Endothelial cell of umbilical vein (primary cell): ENCODE data around the gene ACE.

Source experiments
- CTCF ChIP-seq, 2 donors: IDR thresholded peaks; 1 replicate in 1 of 2; 2 replicates in 1 of 2; pipeline ENCODE4 v1.5.1; 2011; ENCODE audit warnings: low read length in 2 of 2, mild to moderate bottlenecking in 2 of 2, moderate library complexity in 2 of 2, control low read depth in 1 of 2, inconsistent platforms in 1 of 2, low read depth in 1 of 2; ENCODE audit not compliant: insufficient read depth in 1 of 2; ENCODE audit errors: extremely low read depth in 1 of 2
- EZH2 ChIP-seq: IDR thresholded peaks from 2 replicates; pipeline ENCODE4 v1.6.1; 2012; ENCODE audit warnings: borderline replicate concordance, low read depth, mild to moderate bottlenecking, moderate library complexity, low read length, inconsistent platforms; ENCODE audit not compliant: severe bottlenecking
- MAX ChIP-seq: IDR thresholded peaks from 2 replicates; pipeline ENCODE4 v1.6.1; 2011; ENCODE audit not compliant: insufficient read depth, insufficient read length
- MYC ChIP-seq: IDR thresholded peaks from one replicate; pipeline ENCODE4 v1.6.1; 2011; ENCODE audit warnings: mild to moderate bottlenecking, low read depth, low read length
- POLR2A ChIP-seq: IDR thresholded peaks from 2 replicates; pipeline ENCODE4 v1.6.1; 2012; ENCODE audit warnings: low read depth, mild to moderate bottlenecking, control low read depth, low read length
- POLR2AphosphoS5 ChIP-seq: IDR thresholded peaks from 2 replicates; pipeline ENCODE4 v1.6.1; 2012; ENCODE audit warnings: low read depth, mild to moderate bottlenecking, control low read depth, low read length, moderate library complexity; ENCODE audit not compliant: insufficient read depth

DNA sequence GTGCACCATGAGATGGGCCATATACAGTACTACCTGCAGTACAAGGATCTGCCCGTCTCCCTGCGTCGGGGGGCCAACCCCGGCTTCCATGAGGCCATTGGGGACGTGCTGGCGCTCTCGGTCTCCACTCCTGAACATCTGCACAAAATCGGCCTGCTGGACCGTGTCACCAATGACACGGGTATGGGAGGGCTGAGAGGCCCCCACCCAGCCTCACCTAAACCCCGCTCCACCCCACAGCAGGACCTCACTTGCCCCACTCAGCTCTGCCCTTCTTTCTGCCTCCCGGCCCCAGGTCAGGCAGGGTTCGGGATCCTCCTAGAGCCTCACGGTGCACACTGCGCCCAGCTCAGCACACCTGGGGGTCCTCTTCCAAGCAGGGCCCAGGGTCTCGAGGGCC is 5.6 kb downstream of the ACE start:
- TF ChIP-seq POLR2A = no peak
- TF ChIP-seq EZH2 = no peak
- TF ChIP-seq MAX = no peak
- no peak for TF ChIP-seq CTCF (IDR thresholded peaks at IDR 0.05; ENCODE audit: extremely low read depth in 1 of 2, insufficient read depth in 1 of 2, low read depth in 1 of 2, low read length in 2 of 2)
- TF ChIP-seq MYC = no peak
- TF ChIP-seq POLR2AphosphoS5 = no peak
